HG02678 (cell line): ENCODE data around the gene KIAA1217.

Experiments
- ATAC-seq: cut with Tn5 transposase; IDR thresholded peaks from one replicate; pipeline ENCODE4 v1.9.1; 2021; ENCODE audit warnings: mild to moderate bottlenecking, moderate library complexity; ENCODE audit not compliant: unreplicated experiment

KIAA1217 gene

DNA sequence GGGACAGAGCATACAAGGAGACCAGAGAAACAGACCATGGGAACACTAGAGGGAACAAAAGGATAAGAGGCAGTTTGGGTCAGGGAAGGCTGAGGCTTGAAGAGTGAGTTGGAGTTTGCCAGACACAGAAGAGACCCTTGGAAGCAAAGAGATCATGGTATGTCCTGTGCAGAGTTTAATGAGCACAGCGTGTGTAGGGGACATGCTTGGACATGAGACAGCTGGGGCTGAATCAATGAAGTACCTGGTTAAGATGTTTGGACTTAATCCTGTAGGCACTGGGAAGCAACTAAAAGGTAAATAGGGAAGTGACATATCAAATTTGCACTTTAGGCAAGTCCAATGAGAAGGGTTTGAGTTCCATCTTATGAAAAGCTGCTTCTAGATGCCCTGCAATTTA, 79.6 kb downstream of the KIAA1217 start:
- ATAC-seq, result no peak

DNA sequence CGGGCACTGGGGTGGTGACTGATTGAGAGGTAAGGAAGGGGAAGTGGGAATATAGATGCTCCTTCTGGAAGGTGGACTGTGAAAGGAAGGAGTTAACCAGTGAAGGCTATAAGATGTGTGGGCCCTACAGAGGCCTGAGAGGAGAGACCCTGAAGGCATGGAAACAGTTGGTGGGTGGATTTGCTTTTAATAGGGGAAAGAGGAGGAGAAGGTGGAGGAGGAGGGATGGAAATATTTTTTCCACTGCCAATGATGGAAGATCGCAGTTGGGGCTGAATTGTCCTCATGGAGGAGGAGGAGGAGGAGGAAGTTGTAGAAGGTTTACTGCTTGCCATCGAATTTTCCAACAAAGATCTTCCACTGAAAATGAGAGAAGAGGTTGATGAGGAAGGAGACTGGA, 80.3 kb downstream of the KIAA1217 start:
- no peak for ATAC-seq

DNA sequence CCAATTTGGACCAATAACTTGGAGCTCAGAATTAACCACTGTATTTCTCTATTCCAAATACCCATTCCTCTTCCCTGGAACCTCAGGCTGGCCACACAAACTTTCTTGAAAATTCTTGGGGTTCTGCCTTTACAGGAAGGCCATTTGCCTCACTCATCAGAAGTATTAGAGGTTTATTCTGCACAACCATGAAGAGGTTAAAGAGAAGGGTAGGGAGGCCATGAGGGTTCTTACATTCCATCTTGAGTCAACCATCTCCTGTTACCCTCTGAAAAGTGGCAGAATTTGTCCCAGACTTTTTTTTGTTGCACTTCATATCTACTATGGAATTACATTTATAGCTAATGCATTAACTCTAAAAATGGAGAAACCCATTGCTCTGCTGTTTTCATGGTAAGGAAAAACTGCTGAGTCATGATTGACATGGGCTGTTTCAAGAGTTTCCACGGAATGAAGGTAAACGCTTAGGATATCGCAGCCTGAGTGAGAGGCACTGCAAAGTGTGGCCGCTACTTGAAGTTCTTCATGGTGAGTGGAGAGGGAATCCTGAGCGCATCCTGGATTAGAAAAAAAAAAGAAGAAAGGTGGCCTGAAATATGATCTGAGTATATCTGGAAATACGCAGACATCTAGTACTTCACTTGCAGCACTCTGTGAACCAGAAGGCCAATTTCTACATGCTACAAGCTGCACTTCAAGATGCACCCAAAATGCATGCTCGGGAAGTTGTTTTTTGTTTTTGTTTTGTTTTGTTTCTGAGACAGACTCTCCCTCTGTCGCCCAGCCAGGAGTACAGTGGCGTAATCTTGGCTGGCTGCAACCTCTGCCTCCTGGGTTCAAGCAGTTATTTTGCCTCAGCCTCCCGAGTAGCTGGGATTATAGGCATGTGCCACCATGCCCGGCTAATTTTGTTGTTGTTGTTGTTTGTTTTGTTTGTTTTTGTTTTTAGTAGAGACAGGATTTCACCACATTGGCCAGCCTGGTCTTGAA, 83.7 kb downstream of the KIAA1217 start:
- ATAC-seq, result no peak

DNA sequence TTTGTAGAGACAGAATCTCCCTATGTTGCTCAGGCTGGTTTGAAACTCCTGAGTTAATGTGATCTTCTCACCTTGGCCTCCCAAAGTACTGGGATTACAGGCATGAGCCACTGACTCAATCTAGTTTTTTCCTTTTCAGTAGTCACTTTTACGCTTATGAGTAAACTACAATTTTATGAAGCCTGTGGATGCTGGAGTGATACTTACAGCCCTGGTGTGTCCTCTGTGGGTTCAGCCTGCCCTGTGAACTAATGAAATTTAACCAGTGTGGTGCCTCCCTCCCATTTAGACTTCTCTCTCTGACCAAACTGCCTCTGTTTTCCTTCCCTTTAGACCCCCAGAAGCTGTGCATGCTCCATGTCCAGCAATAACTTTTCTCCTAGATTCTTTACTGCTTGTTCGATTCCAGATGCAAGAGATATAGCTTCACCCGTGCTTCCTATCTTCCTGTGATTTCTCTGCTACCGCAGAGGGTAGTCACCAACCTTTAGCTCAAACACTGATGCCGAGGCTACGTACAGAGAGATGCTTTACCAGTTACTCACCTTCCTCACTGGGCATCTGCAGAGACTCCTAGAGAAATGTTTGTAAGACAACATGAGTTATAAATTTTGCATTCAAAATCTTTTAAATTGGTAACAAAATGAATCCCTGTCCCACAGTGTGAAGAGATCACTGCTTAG, 90.8 kb downstream of the KIAA1217 start:
- no peak for ATAC-seq

DNA sequence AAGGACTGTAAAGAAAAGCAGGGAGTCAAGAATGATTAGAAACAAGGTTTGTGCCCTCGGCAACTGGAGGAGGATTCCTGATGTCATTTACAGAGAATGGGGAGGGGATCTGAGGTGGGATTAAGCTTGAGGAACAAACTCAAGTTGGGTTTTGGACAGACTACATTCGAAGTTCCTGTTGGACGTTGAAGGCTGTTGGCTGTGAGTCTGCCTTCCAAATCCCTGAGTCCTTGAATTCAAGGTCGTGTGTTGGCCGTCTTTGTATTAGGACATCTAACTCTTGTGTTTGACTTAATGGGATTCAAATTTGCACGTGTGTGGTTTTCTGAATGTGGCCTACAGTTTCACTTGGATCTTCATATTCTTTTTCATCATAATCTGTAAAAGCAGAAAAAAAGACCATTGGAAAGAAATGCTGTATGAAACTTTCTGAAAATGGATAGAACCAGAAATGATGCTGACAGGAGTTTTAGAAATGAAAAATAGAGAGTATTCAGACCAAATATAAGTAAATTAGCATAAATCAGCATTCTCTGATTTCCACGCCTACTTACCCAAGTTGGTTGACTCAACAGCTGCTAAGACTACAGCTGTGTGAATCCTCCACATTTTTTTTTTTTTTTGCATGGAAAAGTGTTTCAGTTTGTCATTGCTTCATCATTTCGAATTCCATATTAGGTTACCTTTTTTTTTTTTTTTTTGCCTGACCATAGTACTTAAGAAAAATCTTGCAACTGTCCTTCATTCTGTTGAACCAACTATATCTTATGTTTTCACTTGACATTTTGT, 94.8 kb downstream of the KIAA1217 start:
- no peak for ATAC-seq

DNA sequence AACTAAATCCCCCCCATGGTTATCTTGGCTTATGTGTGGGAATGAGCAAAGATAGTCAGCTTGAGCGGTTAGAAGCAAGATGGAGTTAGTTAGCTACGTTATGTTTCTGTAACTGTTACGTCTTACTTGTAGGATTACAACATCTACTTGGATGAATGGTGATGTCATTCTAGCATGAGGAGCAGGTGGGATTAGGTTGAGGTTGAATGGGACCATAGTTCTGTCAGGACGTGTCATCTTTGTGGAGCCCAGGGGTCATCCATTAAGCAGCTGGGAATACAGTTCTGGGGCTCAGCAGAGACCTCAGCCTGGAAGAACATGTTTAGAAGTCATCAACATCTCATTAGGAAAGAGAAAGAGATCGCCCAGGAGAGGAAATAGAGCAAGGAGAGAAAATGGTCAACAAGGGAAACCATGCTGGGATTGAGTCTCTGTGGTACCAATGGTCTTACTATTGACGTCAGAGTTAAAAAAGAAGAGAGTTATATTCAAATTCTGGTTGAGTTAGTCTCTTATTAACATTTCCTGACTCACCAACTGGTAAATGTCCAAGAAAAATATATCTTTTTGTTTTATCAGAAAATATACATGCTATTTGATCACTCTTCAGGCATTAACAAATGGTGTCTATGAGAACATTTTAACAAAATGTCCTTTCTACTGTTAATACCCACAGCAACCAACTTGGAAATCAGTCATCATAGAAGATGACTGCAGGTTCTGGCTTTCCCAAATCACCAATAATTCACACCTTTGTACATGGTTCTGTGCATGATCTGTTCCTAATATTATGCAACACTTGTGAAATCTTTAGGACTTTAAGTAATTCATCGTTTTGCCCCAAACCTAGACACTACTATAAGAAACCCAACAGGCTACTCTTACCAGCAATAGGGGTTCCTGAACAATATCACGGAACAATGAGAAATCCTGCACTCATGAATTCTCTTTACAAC, 96.9 kb downstream of the KIAA1217 start:
- no peak for ATAC-seq

DNA sequence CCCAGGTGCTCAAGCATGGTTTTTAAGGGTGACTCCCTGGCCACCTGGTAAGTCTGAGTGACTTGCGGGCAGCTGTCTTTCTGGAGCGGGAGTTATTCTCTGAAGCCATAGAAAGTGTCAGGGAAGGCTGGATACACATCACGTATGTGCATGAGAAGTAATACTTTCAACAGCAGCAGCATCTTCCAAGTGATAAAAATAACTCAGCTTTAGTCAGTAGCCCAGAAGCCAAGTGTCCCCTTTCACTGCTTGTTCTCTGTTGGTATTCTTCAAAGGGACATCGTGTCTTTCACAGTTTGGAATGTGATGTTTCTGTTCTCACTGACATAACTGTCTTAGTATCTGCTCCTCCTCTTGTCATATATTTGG, 97.6 kb downstream of the KIAA1217 start:
- no peak for ATAC-seq

DNA sequence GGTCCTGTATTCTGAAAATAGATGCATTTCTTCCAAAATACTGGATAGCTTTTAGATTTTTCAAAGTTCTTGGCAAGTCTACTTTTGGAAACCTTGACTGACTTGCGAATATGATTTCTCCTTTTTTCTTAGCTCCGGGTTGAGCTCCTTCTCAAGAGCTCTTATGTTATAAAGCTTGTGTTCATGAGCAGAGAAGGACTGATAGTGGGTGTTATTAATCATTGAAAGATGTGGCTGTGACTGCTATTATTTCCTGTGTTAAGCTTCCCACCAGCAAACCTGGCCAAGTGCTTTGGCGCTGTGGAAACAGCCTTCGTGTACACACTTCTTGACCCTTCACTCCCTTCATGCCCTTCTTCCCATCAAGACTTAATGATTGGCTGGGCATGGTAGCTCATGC, 98.2 kb downstream of the KIAA1217 start:
- no peak for ATAC-seq

DNA sequence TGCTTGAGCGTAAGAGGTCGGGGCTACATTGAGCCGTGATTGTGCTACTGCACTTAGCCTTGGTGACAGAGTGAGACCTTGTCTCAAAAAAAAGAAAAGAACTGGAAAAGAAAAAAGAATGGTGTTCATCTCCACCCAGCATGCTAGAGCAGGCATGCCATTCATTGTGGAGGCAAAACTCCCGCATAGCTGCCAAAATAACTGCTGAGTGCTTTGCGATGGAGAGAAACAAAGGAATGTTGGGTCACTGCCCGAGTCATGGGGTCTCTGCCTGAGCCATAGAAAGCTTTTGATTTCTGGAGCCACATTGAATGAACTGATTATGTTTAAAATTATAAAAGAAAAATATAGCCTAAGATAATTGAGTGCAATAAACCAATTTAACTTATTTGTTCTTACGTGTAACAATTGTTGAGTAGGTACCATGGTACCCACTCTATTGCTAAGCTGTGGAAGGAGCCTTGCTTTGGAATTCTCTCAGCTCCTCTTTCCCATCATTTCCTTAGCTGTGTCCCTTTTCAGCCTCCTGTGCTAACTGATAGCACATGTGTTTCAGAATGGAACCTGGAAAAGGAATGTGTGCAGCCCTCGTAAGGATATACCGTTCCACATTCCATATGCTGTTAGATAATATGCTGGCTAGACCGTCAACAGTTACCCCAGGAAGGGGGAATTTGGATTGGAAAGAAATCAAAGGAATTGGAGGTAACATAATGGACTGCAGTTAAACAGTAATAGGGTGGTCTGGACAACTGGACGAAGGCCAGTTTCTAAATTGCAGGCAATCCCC, 99.0 kb downstream of the KIAA1217 start:
- ATAC-seq, result no peak

DNA sequence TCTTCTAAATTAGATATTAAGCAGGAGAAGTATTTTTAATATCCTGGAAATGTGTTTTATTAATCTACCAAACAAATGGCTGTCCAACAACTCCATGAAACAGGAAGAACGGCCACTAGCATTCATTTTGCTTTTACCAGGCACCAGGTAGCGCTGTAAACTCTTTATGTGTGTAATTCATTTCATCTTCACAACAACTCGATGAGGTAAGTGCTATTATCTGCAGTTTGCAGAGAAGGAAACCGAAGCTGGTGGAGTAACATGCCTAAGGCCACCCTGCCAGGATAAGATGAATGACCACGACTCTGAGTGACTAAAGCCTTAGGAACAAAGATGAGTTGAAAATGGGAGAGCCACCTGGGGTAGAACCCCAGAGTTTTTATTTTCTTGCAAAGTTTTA, 101.2 kb downstream of the KIAA1217 start:
- ATAC-seq, result no peak

DNA sequence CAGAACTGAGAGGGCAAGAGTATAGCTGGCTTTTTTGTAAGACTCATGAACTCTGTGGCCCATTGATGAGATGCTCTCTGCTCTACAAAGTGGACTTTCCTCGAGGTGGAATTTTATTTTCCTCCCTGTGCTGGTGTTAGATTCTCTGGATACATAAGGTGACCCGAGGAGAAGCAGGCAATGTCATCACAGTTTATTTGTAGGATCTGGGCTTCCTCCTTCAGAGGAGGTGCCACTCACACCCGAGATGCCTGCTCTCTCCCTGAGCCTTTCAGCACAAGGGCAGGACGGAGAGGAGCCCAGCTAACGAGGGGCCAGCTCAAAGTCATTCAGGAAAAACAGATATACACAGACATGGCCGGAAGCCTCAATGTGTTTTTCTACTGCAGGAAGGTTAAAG, 103.0 kb downstream of the KIAA1217 start:
- no peak for ATAC-seq

DNA sequence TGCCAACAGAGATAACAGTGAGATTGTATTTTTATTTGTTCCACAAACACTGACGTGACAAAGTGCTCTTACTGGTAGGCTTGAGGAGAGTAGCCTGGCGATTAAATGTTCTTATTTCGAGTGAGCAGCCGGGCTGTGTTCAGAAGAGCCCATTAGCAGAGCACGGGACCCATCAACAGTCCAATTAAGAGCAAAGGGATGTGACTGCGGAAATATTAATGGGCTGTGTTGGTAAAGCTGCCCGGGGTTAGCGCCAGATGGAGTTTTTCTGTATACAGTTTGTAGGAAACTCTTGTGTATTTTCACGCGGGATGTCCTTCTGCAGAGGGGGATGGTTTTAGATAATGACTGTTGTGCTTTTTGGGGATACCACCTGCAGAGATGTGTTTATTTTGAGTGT, 104.3 kb downstream of the KIAA1217 start:
- no peak for ATAC-seq

DNA sequence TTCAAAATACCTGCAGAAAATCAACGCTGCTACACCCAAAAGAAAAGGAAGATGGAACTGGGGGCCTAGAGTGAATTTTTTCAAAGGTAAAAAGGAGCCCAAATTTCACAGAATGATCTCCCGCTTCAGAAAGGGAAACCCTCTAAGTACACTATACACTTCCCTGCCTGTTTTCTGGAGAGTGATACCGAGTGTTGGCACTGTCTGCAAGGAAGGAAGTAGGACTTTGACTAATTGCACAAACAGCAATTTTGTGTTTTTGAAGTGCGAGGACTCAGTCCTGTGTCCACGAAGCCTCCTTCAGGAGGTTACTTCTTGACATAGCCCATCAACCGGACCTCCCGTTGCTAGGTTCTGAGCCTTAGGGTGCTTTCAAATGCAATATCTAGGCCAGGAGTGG, 106.3 kb downstream of the KIAA1217 start:
- no peak for ATAC-seq

DNA sequence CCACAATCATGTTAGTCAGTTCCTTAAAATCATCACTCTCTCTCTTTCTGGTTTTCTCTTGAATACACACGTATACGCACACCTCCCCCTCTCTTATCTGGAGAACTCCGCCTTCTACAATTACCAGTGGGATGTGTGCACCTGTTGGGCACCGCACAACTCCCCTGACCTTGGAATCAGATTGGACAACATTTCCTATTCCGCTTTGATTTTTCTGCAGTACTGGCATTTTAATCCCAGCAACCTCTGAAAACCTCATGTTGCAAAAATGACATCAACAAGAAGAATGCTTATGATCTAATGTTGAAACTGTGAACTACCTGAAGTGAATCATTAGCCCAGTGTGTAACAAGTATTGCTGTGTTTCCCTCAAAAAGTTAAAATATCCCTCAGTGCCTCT, 109.6 kb downstream of the KIAA1217 start:
- no peak for ATAC-seq

DNA sequence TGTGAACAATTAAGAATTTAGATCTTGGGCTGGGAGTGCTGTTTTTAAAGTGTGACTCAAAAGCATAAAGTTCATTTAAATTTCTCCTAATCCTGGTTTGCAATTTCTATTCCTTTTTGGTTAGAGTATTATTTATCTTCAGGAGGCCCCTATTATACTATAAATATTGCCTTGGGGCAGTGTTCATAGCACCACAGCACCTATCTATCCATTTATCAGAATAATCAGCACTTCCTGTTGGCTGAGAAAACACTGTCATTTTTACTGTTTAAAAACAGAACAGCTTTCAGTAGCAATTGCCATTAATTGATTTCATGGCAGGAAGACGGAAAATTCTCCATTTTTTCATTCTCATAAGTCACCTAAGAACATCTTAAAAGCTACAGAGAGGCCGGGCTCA, 111.4 kb downstream of the KIAA1217 start:
- ATAC-seq, result no peak

DNA sequence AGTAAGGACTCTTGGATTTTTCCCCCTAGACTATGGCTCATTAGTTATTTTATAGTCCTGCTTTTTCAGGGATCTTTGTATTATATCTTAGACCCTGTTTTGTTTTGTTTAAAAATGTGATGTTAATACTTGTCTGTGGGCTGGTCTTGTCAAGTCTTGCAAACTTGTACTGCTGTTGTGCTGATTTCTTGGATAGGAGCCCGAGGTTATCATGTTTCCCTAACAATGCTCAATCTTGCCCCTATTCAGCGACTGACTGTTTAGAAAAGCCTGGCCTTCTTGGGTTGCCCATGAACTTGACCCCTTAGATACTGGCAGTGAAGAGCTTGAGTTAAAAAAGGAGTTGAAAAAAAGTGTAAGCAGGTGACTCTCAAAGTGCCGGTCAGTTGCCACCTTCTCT, 115.7 kb downstream of the KIAA1217 start:
- ATAC-seq, result no peak

DNA sequence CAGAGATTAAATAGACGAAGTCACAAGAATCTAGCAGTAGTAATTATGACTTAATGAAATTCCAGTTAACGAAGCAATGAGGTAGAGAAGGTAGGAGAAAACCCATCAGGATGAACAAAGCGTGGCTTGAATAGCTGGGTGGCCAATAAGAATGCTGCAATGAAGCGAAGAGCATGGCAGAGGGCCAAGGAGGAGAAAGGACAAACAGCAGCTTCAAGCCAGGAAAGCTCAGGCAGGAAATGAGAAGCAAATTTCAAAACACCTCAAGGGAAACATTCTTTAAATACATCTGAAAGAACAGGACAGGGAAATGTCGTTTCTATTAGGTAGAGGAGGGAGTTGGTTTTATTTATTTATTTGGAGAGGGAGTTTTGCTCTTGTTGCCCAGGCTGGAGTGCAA, 122.5 kb downstream of the KIAA1217 start:
- ATAC-seq, result no peak

DNA sequence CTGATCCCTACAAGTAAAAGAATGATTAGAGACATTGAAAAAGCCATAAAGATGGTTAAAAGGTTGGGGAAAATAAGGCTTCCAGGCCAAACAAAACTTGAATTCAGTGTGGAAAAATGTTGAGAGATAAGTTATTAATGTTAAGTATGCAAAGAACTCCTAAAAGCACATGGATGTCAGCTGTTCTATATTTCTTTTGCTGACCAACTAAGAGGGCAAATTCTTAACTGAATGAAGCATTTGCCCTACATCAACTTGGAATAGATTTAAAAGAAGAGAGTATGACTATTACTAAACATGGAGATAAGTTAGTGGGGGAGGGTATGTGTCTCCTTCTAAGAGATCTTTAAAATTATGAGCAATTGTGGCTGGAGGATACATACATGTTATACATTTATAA, 124.8 kb downstream of the KIAA1217 start:
- ATAC-seq, result no peak

DNA sequence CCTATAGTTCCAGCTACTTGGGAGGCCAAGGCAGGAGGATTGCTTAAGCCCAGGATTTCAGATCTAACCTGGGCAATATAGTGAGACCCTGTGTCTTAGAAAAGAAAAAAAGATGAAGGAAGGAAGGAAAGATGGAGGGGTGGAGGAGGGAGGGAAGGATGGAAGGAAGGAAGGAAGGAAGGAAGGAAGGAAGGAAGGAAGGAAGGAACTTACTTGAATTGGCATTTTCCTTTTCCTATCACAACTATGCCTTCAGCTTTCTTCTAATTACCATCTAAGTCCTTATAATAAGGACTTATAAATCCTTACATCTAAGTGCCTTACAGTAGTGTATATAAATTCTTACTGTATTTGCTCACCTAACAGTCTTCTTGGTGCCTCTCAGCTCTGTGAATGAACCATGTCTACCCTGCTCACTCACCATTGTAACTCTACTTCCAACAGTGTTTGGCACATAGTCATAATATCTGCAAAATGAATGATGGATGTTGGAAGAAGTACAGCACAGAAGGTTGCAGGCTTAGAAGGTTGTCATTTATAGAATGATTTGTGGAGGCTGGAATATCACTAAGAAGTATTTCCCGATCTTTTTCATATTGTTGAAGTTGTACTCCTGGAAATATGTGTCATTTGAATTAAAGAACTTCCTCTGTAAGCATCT, 125.5 kb downstream of the KIAA1217 start:
- no peak for ATAC-seq
